Vagina (tissue), 2 donors: ENCODE data around the gene TMEM150A.

Experiments used
- POLR2A ChIP-seq, 2 donors: fragments of 450-650 bp; IDR thresholded peaks; one replicate each; pipeline ENCODE4 v1.6.1; 2017; ENCODE audit warnings: antibody characterized with exemption in 2 of 2, mild to moderate bottlenecking in 2 of 2, moderate library complexity in 2 of 2
- TF ChIP-seq, protein P1 (sequence below), 3 experiments: fragments of 450-650 bp in 2 of 3; fragments of 200-600 bp in 1 of 3; sonication (generic) in 1 of 3; IDR thresholded peaks; one replicate each; pipeline ENCODE4 v1.5.1; 2017 to 2019; ENCODE audit warnings: antibody characterized with exemption in 3 of 3, mild to moderate bottlenecking in 2 of 3, moderate library complexity in 2 of 3

GRCh38 chr2:85591563-85591962 is 10.9 kb downstream of the TMEM150A start:
- no peak for TF ChIP-seq POLR2A (IDR thresholded peaks at IDR 0.05)
- TF ChIP-seq, protein P1, sequence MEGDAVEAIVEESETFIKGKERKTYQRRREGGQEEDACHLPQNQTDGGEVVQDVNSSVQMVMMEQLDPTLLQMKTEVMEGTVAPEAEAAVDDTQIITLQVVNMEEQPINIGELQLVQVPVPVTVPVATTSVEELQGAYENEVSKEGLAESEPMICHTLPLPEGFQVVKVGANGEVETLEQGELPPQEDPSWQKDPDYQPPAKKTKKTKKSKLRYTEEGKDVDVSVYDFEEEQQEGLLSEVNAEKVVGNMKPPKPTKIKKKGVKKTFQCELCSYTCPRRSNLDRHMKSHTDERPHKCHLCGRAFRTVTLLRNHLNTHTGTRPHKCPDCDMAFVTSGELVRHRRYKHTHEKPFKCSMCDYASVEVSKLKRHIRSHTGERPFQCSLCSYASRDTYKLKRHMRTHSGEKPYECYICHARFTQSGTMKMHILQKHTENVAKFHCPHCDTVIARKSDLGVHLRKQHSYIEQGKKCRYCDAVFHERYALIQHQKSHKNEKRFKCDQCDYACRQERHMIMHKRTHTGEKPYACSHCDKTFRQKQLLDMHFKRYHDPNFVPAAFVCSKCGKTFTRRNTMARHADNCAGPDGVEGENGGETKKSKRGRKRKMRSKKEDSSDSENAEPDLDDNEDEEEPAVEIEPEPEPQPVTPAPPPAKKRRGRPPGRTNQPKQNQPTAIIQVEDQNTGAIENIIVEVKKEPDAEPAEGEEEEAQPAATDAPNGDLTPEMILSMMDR (IDR thresholded peaks at IDR 0.05): no peak
